CD14-positive monocyte (primary cell): Measurements from ENCODE around the gene CCNDBP1. TPM values are rescaled to one million over a fixed set of nuclear protein-coding genes. Genes with fewer than 3 reads are reported as not detected.

Source experiments
- DNase-seq, 3 donors: peaks; one replicate each; pipeline ENCODE4 v3.0.0-alpha.2; 2011 to 2022
- H2AFZ ChIP-seq: 2 replicates; pipeline ENCODE4 v1.6.0; 2012; ENCODE audit warnings: mild to moderate bottlenecking, low read depth, low read length, inconsistent platforms; ENCODE audit not compliant: insufficient read depth, poor library complexity, severe bottlenecking
- H3K27ac ChIP-seq, 2 donors: 1 replicate in 1 of 2; 2 replicates in 1 of 2; pipeline ENCODE4 v1.5.1; 2012 to 2013; ENCODE audit warnings: low read length in 2 of 2, control low read depth in 1 of 2, inconsistent platforms in 1 of 2, low read depth in 1 of 2, mild to moderate bottlenecking in 1 of 2
- H3K27me3 ChIP-seq, 2 donors: one replicate each; pipeline versions ENCODE4 v1.6.0 to v1.6.1; 2011 to 2013; ENCODE audit warnings: low read length in 2 of 2; ENCODE audit not compliant: control insufficient read depth in 2 of 2, insufficient read depth in 2 of 2
- H3K36me3 ChIP-seq, 2 donors: replicated peaks in 1 of 2; 1 replicate in 1 of 2; 2 replicates in 1 of 2; pipeline versions ENCODE4 v1.5.1 to v1.6.1; 2012 to 2013; ENCODE audit warnings: low read length in 2 of 2, control low read depth in 1 of 2, inconsistent platforms in 1 of 2, mild to moderate bottlenecking in 1 of 2; ENCODE audit not compliant: insufficient read depth in 2 of 2, control insufficient read depth in 1 of 2
- H3K4me1 ChIP-seq, 2 donors: 1 replicate in 1 of 2; 2 replicates in 1 of 2; pipeline versions ENCODE4 v1.5.1 to v1.6.1; 2012 to 2013; ENCODE audit warnings: low read length in 2 of 2, control low read depth in 1 of 2, inconsistent platforms in 1 of 2, mild to moderate bottlenecking in 1 of 2, moderate library complexity in 1 of 2; ENCODE audit not compliant: insufficient read depth in 2 of 2, control insufficient read depth in 1 of 2
- H3K4me2 ChIP-seq: replicated peaks from 2 replicates; pipeline ENCODE3; 2012; ENCODE audit warnings: low read length, moderate library complexity, mild to moderate bottlenecking; ENCODE audit not compliant: poor library complexity, severe bottlenecking; ENCODE audit errors: extremely low read depth
- H3K4me3 ChIP-seq, 3 experiments: fragments of 200-600 bp in 1 of 3; sonication (generic) in 1 of 3; replicated peaks in 1 of 3; 1 replicate in 2 of 3; 2 replicates in 1 of 3; pipeline ENCODE4 v1.5.1; 2011 to 2013; ENCODE audit warnings: low read length in 3 of 3, mild to moderate bottlenecking in 3 of 3, control low read depth in 2 of 3, low read depth in 2 of 3, inconsistent platforms in 1 of 3, moderate library complexity in 1 of 3
- H3K79me2 ChIP-seq: 2 replicates; pipeline ENCODE4 v1.6.0; 2012; ENCODE audit warnings: mild to moderate bottlenecking, control low read depth, inconsistent platforms, low read length, moderate library complexity; ENCODE audit not compliant: insufficient read depth
- H3K9ac ChIP-seq: 2 replicates; pipeline ENCODE4 v1.6.0; 2017; ENCODE audit warnings: low read length, mild to moderate bottlenecking; ENCODE audit not compliant: insufficient read depth, poor library complexity, severe bottlenecking
- H3K9me3 ChIP-seq, 2 donors: replicated peaks in 1 of 2; 1 replicate in 1 of 2; 2 replicates in 1 of 2; pipeline versions ENCODE4 v1.5.1 to v1.6.1; 2012 to 2013; ENCODE audit warnings: low read length in 2 of 2, control low read depth in 1 of 2; ENCODE audit not compliant: control insufficient read depth in 1 of 2, insufficient read depth in 1 of 2
- H4K20me1 ChIP-seq: 2 replicates; pipeline ENCODE4 v1.6.0; 2012; ENCODE audit warnings: mild to moderate bottlenecking, low read length, control low read depth, moderate library complexity; ENCODE audit not compliant: insufficient read depth
- H3K27ac Mint-ChIP-seq, 7 donors: one replicate each; pipeline ENCODE4 v1.8.0; 2020; ENCODE audit warnings: mild to moderate bottlenecking in 7 of 7, mixed read lengths in 7 of 7, moderate library complexity in 6 of 7, inconsistent platforms in 2 of 7
- H3K27me3 Mint-ChIP-seq, 3 donors: one replicate each; pipeline ENCODE4 v1.8.0; 2021 to 2022; ENCODE audit warnings: low read depth in 3 of 3, mild to moderate bottlenecking in 3 of 3, mixed read lengths in 3 of 3, moderate library complexity in 3 of 3, inconsistent platforms in 1 of 3
- H3K36me3 Mint-ChIP-seq, 2 donors: one replicate each; pipeline ENCODE4 v1.8.0; 2020; ENCODE audit warnings: mixed read lengths in 2 of 2, inconsistent platforms in 1 of 2, mild to moderate bottlenecking in 1 of 2
- H3K4me1 Mint-ChIP-seq: one replicate; pipeline ENCODE4 v1.8.0; 2020; ENCODE audit warnings: mild to moderate bottlenecking, mixed read lengths
- H3K4me3 Mint-ChIP-seq, 2 donors: one replicate each; pipeline ENCODE4 v1.8.0; 2020; ENCODE audit warnings: mild to moderate bottlenecking in 2 of 2, mixed read lengths in 2 of 2, moderate library complexity in 1 of 2
- H3K9me3 Mint-ChIP-seq, 7 donors: one replicate each; pipeline ENCODE4 v1.8.0; 2020 to 2022; ENCODE audit warnings: mixed read lengths in 7 of 7, mild to moderate bottlenecking in 6 of 7, moderate library complexity in 6 of 7, inconsistent platforms in 2 of 7
- WGBS: methylation state at CpG from one replicate; pipeline ENCODE4 v1.1.5; 2013; ENCODE audit warnings: missing lambda C conversion rate; ENCODE audit not compliant: insufficient coverage; 5-methylcytosine and 5-hydroxymethylcytosine counted together
- intact Hi-C, 2 donors: fragments of 100-400 bp; cut with micrococcal nuclease; formaldehyde crosslinking; loops; one replicate each; pipeline versions ENCODE4 v1.15.0 to v1.15.1; 2023
- polyA plus RNA-seq, 3 donors: library from polyadenylated mRNA; depleted of rRNA in 1 of 3; unstranded in 2 of 3; stranded (reverse) in 1 of 3; fragments of 300-500 nt in 2 of 3; fragments of >200 nt in 1 of 3; fragmentation: Illumina TruSeq in 2 of 3; gene quantifications; 1 replicate in 2 of 3; 2 replicates in 1 of 3; pipeline ENCODE4 v1.2.3, GENCODE V29; 2012 to 2021
- TF ChIP-seq, protein P1 (sequence below): fragments of 200-600 bp; IDR thresholded peaks from one replicate; pipeline ENCODE4 v1.8.0; 2022; ENCODE audit warnings: antibody characterized with exemption, mild to moderate bottlenecking

CCNDBP1 gene
- polyA plus RNA-seq, 3 donors, result 79.2 to 205 (median 196) TPM

DNA sequence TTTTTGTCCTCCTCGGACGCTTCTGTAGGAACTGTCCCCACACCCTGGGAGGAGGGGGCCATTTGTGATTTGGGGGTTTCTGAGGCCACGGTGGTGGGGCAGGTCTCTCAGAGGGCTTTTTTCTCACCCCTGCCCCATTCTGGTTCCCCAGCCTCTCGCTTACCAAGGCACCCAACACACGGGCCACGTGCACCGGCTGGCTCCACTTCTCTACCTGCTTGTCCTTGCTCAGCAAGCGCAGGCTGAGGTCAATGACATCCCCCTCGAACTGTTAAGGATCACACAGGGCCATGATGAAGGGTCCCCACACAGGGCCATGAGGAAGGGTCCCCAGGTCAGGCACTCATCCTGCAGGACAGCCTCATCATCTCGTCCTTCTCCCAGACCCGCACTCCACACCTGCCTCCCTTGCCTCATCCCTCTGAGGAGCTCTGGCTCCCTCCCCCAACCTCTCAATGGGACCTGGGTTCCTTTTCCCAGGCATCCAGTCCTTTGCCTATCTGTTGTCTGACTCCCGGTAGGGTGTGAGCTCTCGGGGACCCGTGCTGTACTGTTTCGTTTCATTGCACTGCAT lies 25.1 kb downstream of the CCNDBP1 start:
- H3K9me3 Mint-ChIP-seq, result peaks cover 0 to 2% (median 0%) of the 10 kb centered on the region in 7 donors
- Histone ChIP-seq H3K4me1 (no peaks in the 10 kb centered on the region), H3K79me2 (no peaks in the 10 kb centered on the region), H4K20me1 (no peaks in the 10 kb centered on the region), H3K4me3 (no peak overlapping the region), H3K9me3 (no peaks in the 10 kb centered on the region), H3K9ac (no peak overlapping the region), H3K4me2 (no peak overlapping the region), H3K36me3 (no peaks in the 10 kb centered on the region), H3K27ac (no peak overlapping the region), H2AFZ (no peak overlapping the region), H3K27me3 (no peaks in the 10 kb centered on the region)
- DNase-seq, result no peak
- TF ChIP-seq, protein P1, sequence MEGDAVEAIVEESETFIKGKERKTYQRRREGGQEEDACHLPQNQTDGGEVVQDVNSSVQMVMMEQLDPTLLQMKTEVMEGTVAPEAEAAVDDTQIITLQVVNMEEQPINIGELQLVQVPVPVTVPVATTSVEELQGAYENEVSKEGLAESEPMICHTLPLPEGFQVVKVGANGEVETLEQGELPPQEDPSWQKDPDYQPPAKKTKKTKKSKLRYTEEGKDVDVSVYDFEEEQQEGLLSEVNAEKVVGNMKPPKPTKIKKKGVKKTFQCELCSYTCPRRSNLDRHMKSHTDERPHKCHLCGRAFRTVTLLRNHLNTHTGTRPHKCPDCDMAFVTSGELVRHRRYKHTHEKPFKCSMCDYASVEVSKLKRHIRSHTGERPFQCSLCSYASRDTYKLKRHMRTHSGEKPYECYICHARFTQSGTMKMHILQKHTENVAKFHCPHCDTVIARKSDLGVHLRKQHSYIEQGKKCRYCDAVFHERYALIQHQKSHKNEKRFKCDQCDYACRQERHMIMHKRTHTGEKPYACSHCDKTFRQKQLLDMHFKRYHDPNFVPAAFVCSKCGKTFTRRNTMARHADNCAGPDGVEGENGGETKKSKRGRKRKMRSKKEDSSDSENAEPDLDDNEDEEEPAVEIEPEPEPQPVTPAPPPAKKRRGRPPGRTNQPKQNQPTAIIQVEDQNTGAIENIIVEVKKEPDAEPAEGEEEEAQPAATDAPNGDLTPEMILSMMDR, result no peak
- H3K4me1 Mint-ChIP-seq, result peaks cover 5% of the 10 kb centered on the region
- no peak overlapping the region for H3K27ac Mint-ChIP-seq
- H3K4me3 Mint-ChIP-seq, result no peak overlapping the region
- no peaks in the 10 kb centered on the region for H3K36me3 Mint-ChIP-seq
- intact Hi-C loops, result no loop called here
- peaks cover 9 to 26% (median 12%) of the 10 kb centered on the region in 3 donors for H3K27me3 Mint-ChIP-seq
- 94% methylated on average over 12 of the region's 15 CpGs for WGBS

DNA sequence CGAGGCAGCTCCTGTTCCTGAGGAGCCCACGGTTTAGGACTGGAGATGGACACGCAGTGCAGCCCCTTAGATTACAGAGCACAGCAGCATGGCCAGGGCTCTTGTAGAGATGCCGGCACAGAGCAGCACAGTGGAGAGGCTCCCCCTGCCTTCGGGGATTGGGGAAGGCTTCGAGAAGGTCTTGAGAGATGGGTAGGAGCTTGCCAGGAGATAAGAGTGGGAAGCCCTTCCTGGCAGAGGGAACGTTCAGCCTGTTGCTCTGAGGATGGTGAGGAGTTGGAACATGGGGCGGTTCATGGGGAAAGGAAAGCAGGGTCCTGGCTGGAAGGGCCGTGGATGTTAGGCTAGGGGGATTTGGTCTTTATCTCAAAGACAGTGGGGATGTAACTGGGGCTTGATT lies 25.6 kb downstream of the CCNDBP1 start:
- no peaks in the 10 kb centered on the region for H3K27me3 ChIP-seq
- H3K27ac ChIP-seq, result no peak overlapping the region
- Mint-ChIP-seq H3K27me3 (peaks cover 9 to 25% (median 12%) of the 10 kb centered on the region in 3 donors), H3K36me3 (no peaks in the 10 kb centered on the region), H3K9me3 (peaks cover 0 to 2% (median 0%) of the 10 kb centered on the region in 7 donors), H3K27ac (no peak overlapping the region), H3K4me1 (peaks cover 5% of the 10 kb centered on the region), H3K4me3 (no peak overlapping the region)
- intact Hi-C loops, result no loop called here
- no peaks in the 10 kb centered on the region for H3K9me3 ChIP-seq
- no peaks in the 10 kb centered on the region for H3K79me2 ChIP-seq
- 89% methylated on average over 9 of the region's 9 CpGs for WGBS
- H3K4me3 ChIP-seq, result no peak overlapping the region
- H3K36me3 ChIP-seq, result no peaks in the 10 kb centered on the region
- no peak for DNase-seq
- no peak overlapping the region for H2AFZ ChIP-seq
- TF ChIP-seq, protein P1, result no peak
- no peak overlapping the region for H3K9ac ChIP-seq
- H3K4me2 ChIP-seq, result no peak overlapping the region
- H4K20me1 ChIP-seq, result no peaks in the 10 kb centered on the region
- H3K4me1 ChIP-seq, result no peaks in the 10 kb centered on the region
